Skin of body (tissue), 2 donors: ENCODE data around the gene LCLAT1. TPM values are rescaled to one million over a fixed set of nuclear protein-coding genes. Genes with fewer than 3 reads are reported as not detected.

Source experiments
- DNase-seq: peaks from one replicate; lab custom pipeline; 2025; lab: John Stamatoyannopoulos, UW
- total RNA-seq: library from RNA; depleted of rRNA; stranded (reverse); fragments of >200 nt; gene quantifications from one replicate; pipeline ENCODE4 v1.2.3, GENCODE V29; 2014

The LCLAT1 gene
- total RNA-seq, 1 donor from 2014 or later = 14.5 TPM

GRCh38 chr2:30422444-30423040 lies 24.5 kb upstream of the LCLAT1 start:
- peak; percentile 43 for DNase-seq

GRCh38 chr2:30424231-30424630 lies 22.8 kb upstream of the LCLAT1 start:
- no peak for DNase-seq

- peak; percentile 58 for DNase-seq
Observed at GRCh38 chr2:30425326-30425725, 21.7 kb upstream of the LCLAT1 start.

- DNase-seq = no peak
Observed at GRCh38 chr2:30427606-30428347, 19.3 kb upstream of the LCLAT1 start.

GRCh38 chr2:30428348-30428662 lies 18.7 kb upstream of the LCLAT1 start:
- DNase-seq = no peak

GRCh38 chr2:30428827-30429461 lies 18.1 kb upstream of the LCLAT1 start:
- DNase-seq = no peak

DNA sequence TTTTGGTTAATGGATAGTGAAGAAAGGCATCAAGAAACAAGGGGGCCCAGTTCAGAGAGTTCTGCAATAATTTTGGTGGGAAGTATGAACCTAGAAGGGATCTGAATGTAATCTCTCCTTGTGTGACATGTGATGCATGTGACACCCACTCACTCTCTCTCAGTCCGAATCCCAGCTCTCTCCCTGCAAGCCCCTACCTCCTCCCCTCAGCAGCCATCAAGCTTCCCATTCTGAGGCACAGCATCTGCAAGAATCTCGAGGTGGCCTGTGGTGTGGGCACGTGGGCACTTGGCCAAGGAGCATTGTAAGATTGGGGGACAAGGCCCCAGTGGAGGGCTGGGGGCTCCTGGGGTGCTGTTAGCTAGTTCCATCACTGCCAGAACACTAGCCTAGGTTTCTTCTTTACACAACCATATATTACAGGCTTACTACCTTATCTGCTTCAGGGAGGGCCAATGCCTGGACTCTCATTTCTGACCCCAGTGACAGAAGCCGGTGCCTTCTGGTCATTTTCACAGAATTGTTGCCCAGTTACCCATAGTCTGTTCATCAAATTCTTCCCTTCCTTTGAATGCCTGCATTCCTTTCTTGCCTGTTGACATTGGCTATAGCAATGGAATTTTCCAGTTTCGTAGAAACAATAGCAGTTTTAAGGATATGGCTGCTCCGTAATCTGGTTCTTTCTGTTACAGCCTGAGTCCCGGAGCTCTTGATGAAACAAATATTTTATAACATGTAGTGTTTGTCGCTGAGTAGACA lies 13.3 kb upstream of the LCLAT1 start:
- no peak for DNase-seq

DNA sequence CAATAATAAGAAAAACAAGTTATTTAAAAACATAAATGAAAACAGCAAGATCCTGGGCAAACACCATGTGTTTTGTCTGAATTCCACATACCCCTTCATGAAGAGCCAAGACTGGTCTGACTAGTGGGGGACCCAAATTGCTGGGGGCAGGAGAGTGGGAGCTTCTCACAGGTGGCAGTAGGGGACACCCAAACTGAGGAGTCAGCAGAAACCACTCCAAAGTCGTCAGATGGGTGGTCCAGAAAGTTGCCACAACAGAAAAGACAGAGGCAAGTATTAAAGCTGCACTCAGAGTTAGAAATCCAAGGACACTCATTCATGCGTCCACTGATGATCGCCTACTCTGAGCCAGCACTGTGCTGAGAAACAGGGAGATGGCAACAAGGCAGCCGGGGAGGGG lies 12.3 kb upstream of the LCLAT1 start:
- peak; percentile 32 for DNase-seq

DNA sequence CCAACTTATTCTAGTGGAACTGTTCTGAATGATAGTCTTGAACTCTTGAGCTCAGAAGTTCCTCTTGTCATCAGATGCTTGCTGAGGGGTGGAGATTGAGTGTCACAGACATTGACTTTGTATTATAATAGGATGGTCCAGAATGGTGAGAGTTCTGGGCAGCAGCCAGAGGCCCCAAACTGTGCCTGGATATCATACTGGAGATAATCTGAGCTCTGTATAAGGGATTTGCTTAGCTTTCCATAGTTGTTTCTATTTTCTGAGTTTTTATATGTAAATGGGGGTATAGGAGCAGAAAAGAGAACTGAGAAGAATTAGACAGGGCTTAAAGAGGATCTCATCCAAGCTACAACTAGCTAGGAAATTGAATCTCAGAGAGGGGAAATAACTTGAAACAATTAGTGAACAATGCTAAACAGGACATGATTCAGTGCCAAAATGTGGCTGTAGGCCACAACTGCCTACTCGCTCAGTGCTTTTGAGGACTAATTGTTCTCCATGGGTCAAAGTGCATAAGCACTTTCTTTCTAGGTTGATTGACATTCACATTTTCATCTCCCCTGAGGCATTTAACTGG lies 10.1 kb upstream of the LCLAT1 start:
- peak; percentile 47 for DNase-seq

- no peak for DNase-seq
Observed at GRCh38 chr2:30437809-30438548, 9.1 kb upstream of the LCLAT1 start.

GRCh38 chr2:30439296-30439695 lies 7.8 kb upstream of the LCLAT1 start:
- DNase-seq = no peak

DNA sequence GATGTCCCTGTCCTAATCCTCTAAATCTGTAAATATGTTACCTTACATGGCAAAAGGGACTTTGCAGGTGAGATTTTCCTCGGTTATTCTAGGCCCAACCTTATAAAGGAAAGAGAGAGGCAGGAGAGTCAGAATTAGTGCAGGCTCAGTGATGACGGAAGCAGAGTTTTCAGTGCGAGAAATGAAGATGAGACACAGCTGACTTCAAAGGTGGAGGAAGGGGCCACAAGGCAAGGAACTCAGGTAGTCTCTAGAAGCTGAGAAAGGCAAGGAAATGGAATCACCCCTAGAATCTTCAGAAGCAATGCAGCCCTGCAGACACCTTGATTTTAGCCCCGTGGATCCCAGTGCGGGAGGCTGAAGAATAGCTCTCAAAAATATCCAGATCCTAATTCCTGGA lies 7.2 kb upstream of the LCLAT1 start:
- DNase-seq = no peak

GRCh38 chr2:30441023-30441422 lies 6.0 kb upstream of the LCLAT1 start:
- DNase-seq = no peak

- DNase-seq = no peak
Observed at GRCh38 chr2:30443081-30443480, 4.0 kb upstream of the LCLAT1 start.

GRCh38 chr2:30444273-30444672 lies 2.8 kb upstream of the LCLAT1 start:
- peak; percentile 66 for DNase-seq

- no peak for DNase-seq
Observed at GRCh38 chr2:30445266-30445821, 1.7 kb upstream of the LCLAT1 start.

- no peak for DNase-seq
Observed at GRCh38 chr2:30446602-30447148, 371 bp upstream of the LCLAT1 start.

GRCh38 chr2:30448308-30448707 lies 1.3 kb downstream of the LCLAT1 start:
- DNase-seq = no peak

GRCh38 chr2:30448866-30449265 lies 1.8 kb downstream of the LCLAT1 start:
- DNase-seq = no peak

GRCh38 chr2:30450025-30450424 lies 3.0 kb downstream of the LCLAT1 start:
- no peak for DNase-seq

DNA sequence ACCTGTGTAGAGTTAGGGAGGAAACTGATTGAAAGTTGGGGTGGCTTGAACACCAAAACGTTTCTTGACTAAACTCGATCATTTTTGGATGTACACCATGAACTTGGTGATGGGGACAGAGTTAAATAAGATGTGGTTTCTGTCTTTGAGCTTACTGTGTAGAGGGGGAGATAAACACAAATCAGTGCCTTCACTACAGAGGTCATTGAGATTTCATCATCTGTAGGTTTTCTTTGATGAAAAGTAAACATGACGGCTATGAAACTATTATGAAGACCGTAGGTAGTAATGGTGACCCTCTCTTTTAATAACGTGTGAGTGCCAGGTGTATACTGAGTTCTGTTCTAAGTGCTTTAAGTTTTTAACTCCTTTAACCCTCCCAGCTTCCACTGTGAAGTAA lies 6.5 kb downstream of the LCLAT1 start:
- no peak for DNase-seq
